Keratinocyte (primary cell): ENCODE data around the gene PRKN. TPM values are rescaled to one million over a fixed set of nuclear protein-coding genes. Genes with fewer than 3 reads are reported as not detected.
A peak's percentile ranks its signal among the peaks of the same experiment; 100 is the strongest.

ENCODE experiments used
- DNase-seq: peaks from one replicate; pipeline ENCODE4 v3.0.0-alpha.2; 2011; ENCODE audit warnings: low read depth, missing footprints, low spot score
- FAIRE-seq: peaks from 2 replicates; lab custom pipeline; 2011; peaks lifted over from hg19 to GRCh38; lab: Jason Lieb, UNC
- H2AFZ ChIP-seq: 2 replicates; pipeline ENCODE4 v1.6.0; 2012; ENCODE audit warnings: low read length, control low read depth, inconsistent platforms; ENCODE audit not compliant: control insufficient read depth
- H3K27ac ChIP-seq: 2 replicates; pipeline ENCODE4 v1.5.1; 2011; ENCODE audit warnings: low read length; ENCODE audit not compliant: control insufficient read depth, insufficient read depth
- H3K27me3 ChIP-seq: 3 replicates; pipeline ENCODE4 v1.6.0; 2011; ENCODE audit warnings: low read length; ENCODE audit not compliant: control insufficient read depth, insufficient read depth; ENCODE audit errors: extremely low read depth
- H3K36me3 ChIP-seq, 2 experiments: 2 replicates in 1 of 2; 3 replicates in 1 of 2; pipeline ENCODE4 v1.5.1; 2011; ENCODE audit warnings: low read length in 2 of 2, mild to moderate bottlenecking in 1 of 2; ENCODE audit not compliant: control insufficient read depth in 2 of 2, insufficient read depth in 2 of 2; ENCODE audit errors: extremely low read depth in 1 of 2
- H3K4me1 ChIP-seq: 3 replicates; pipeline ENCODE4 v1.5.1; 2011; ENCODE audit warnings: low read length; ENCODE audit not compliant: control insufficient read depth, insufficient read depth; ENCODE audit errors: extremely low read depth
- H3K4me2 ChIP-seq: 3 replicates; pipeline ENCODE4 v1.6.0; 2011; ENCODE audit warnings: low read depth, low read length; ENCODE audit not compliant: control insufficient read depth, insufficient read depth; ENCODE audit errors: extremely low read depth
- H3K4me3 ChIP-seq, 3 experiments: fragments of 200-600 bp in 1 of 3; sonication (generic) in 1 of 3; 2 replicates in 2 of 3; 3 replicates in 1 of 3; pipeline ENCODE4 v1.5.1; 2011 to 2016; ENCODE audit warnings: low read length in 3 of 3, mild to moderate bottlenecking in 3 of 3, control low read depth in 2 of 3, inconsistent platforms in 1 of 3, low read depth in 1 of 3, mixed read lengths in 1 of 3, mixed run types in 1 of 3, moderate library complexity in 1 of 3; ENCODE audit not compliant: control insufficient read depth in 2 of 3, insufficient read depth in 2 of 3; ENCODE audit errors: extremely low read depth in 1 of 3
- H3K79me2 ChIP-seq: 2 replicates; pipeline ENCODE4 v1.6.0; 2012; ENCODE audit warnings: low read length; ENCODE audit not compliant: control insufficient read depth, insufficient read depth
- H3K9ac ChIP-seq: 3 replicates; pipeline ENCODE4 v1.6.0; 2011; ENCODE audit warnings: low read length; ENCODE audit not compliant: control insufficient read depth, insufficient read depth; ENCODE audit errors: extremely low read depth
- H3K9me1 ChIP-seq: 3 replicates; pipeline ENCODE4 v1.6.0; 2011; ENCODE audit warnings: low read length; ENCODE audit not compliant: control insufficient read depth, insufficient read depth; ENCODE audit errors: extremely low read depth
- H3K9me3 ChIP-seq: 2 replicates; pipeline ENCODE4 v1.5.1; 2012; ENCODE audit warnings: low read depth, low read length; ENCODE audit not compliant: control insufficient read depth
- H4K20me1 ChIP-seq: 3 replicates; pipeline ENCODE4 v1.6.0; 2011; ENCODE audit warnings: low read length; ENCODE audit not compliant: control insufficient read depth, insufficient read depth; ENCODE audit errors: extremely low read depth
- CTCF ChIP-seq, 3 experiments: IDR thresholded peaks in 1 of 3; conservative IDR thresholded peaks in 1 of 3; optimal IDR thresholded peaks in 1 of 3; 2 replicates in 2 of 3; 3 replicates in 1 of 3; pipeline versions ENCODE3 to v1.5.1; 2011; ENCODE audit warnings: low read length in 3 of 3, mild to moderate bottlenecking in 3 of 3, moderate library complexity in 2 of 3, control low read depth in 1 of 3, inconsistent platforms in 1 of 3; ENCODE audit not compliant: insufficient read depth in 2 of 3; ENCODE audit errors: extremely low read depth in 1 of 3
- EZH2 ChIP-seq: IDR thresholded peaks from one replicate; pipeline ENCODE4 v1.6.1; 2012; ENCODE audit warnings: inconsistent platforms, mild to moderate bottlenecking, low read length, moderate library complexity
- dilution Hi-C: fragments of 300-500 bp; cut with MboI; formaldehyde crosslinking; loops from one replicate; pipeline ENCODE4 v1.7.0; 2020; ENCODE audit warnings: low sequenced_read_pairs; ENCODE audit not compliant: extremely low pct_ligation_motif_present
- polyA plus RNA-seq, 5 experiments: library from polyadenylated mRNA; depleted of rRNA in 3 of 5; stranded (reverse) in 3 of 5; stranded (forward) in 1 of 5; unstranded in 1 of 5; fragments of >200 nt; gene quantifications; 1 replicate in 1 of 5; 2 replicates in 3 of 5; 3 replicates in 1 of 5; pipeline versions ENCODE4 v1.2.1 to v1.2.3, GENCODE V29; 2011 to 2012; ENCODE audit warnings: missing spikeins in 2 of 5, low read depth in 1 of 5, low replicate concordance in 1 of 5

The PRKN gene
- polyA plus RNA-seq, 1 donor (not counting 4 experiments of a cell fraction or from before 2014, with no cell fraction given) = 0.67 TPM

DNA sequence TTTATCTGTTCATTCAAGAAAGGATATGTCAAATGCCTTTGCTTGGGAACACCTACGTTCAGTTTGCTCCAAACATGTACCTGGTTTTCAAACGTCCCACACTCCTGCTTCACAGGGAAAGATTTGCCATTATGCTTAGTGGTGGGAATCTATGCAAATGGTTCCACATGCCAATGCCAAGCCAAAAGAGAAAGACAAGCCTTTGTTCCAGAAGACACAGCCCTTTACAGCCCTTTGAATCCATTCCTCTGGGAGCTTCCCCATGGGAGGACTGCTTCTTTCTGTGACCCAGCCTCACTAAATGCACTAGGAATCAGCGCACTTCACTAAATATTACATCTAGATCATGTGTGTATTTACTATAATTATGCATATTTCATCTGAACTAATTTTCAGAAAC lies 619.5 kb downstream of the PRKN start:
- Histone ChIP-seq H3K4me3 (no peak overlapping the region), H3K27ac (no peak overlapping the region), H3K36me3 (no peaks in the 10 kb centered on the region), H3K4me2 (no peak overlapping the region), H3K9me1 (no peaks in the 10 kb centered on the region), H3K27me3 (no peaks in the 10 kb centered on the region), H3K9ac (no peak overlapping the region), H3K9me3 (no peaks in the 10 kb centered on the region), H2AFZ (no peak overlapping the region), H3K4me1 (no peaks in the 10 kb centered on the region), H4K20me1 (no peaks in the 10 kb centered on the region), H3K79me2 (no peaks in the 10 kb centered on the region)
- dilution Hi-C loops = no loop called here
- FAIRE-seq = no peak
- DNase-seq = no peak
- TF ChIP-seq EZH2 = no peak

DNA sequence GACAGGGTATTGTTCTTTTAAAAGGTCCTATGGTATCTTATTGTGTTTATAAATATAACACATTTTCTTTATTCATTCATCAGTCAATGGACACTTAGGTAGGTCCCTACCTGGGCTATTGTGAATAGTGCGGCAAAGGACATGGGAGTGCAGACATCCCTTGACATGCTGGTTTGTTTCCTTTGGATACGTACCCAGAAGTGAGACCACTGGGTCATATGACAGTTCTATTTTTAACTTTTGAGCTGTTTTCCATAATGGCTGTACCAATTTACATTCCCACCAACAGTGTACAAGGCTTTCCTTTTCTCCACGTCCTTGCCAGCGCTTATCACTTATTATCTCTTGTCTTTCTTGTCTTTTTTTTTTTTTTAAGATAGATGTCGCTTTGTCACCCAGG lies 627.5 kb downstream of the PRKN start:
- H3K79me2 ChIP-seq = no peaks in the 10 kb centered on the region
- no peaks in the 10 kb centered on the region for H3K9me1 ChIP-seq
- H3K27ac ChIP-seq = peak overlapping the region; percentile 52
- no peaks in the 10 kb centered on the region for H3K36me3 ChIP-seq
- H3K4me1 ChIP-seq = peaks cover 4% of the 10 kb centered on the region
- no peak overlapping the region for H2AFZ ChIP-seq
- no peaks in the 10 kb centered on the region for H3K9me3 ChIP-seq
- no peak for DNase-seq
- dilution Hi-C loops = no loop called here
- no peak overlapping the region for H3K4me3 ChIP-seq
- no peaks in the 10 kb centered on the region for H3K27me3 ChIP-seq
- TF ChIP-seq EZH2 (no peak), CTCF (optimal IDR thresholded peaks at IDR 0.05 in 1 of 3, IDR thresholded peaks at IDR 0.05 in 1 of 3, conservative IDR thresholded peaks at IDR 0.05 in 1 of 3; ENCODE audit: extremely low read depth in 1 of 3, insufficient read depth in 2 of 3, low read length in 3 of 3) (no peak)
- H3K4me2 ChIP-seq = no peak overlapping the region
- no peaks in the 10 kb centered on the region for H4K20me1 ChIP-seq
- no peak for FAIRE-seq
- no peak overlapping the region for H3K9ac ChIP-seq

- Histone ChIP-seq H3K9me1 (no peaks in the 10 kb centered on the region), H3K9me3 (no peaks in the 10 kb centered on the region), H3K4me1 (peaks cover 4% of the 10 kb centered on the region), H3K27ac (peak overlapping the region; percentile 52), H3K4me3 (no peak overlapping the region), H3K9ac (no peak overlapping the region), H4K20me1 (no peaks in the 10 kb centered on the region), H3K4me2 (no peak overlapping the region), H2AFZ (no peak overlapping the region), H3K27me3 (no peaks in the 10 kb centered on the region), H3K36me3 (no peaks in the 10 kb centered on the region), H3K79me2 (no peaks in the 10 kb centered on the region)
- dilution Hi-C loops = no loop called here
- DNase-seq (peak; percentile 33), FAIRE-seq (peak; percentile 26)
- TF ChIP-seq EZH2 (no peak), CTCF (optimal IDR thresholded peaks at IDR 0.05 in 1 of 3, IDR thresholded peaks at IDR 0.05 in 1 of 3, conservative IDR thresholded peaks at IDR 0.05 in 1 of 3; ENCODE audit: extremely low read depth in 1 of 3, insufficient read depth in 2 of 3, low read length in 3 of 3) (no peak)
Observed at GRCh38 chr6:162099685-162100084, 627.9 kb downstream of the PRKN start.
